KG1 (cell line): Measurements from ENCODE around the gene DOCK3.
"Not testable (repeated sequence)": the region's sequence is repeated elsewhere in the genome, so short reads cannot be mapped to it uniquely, and the experiment has no call there.

Experiments used
- DNase-seq: peaks from one replicate; lab custom pipeline; 2025; lab: John Stamatoyannopoulos, UW

Gene DOCK3

DNA sequence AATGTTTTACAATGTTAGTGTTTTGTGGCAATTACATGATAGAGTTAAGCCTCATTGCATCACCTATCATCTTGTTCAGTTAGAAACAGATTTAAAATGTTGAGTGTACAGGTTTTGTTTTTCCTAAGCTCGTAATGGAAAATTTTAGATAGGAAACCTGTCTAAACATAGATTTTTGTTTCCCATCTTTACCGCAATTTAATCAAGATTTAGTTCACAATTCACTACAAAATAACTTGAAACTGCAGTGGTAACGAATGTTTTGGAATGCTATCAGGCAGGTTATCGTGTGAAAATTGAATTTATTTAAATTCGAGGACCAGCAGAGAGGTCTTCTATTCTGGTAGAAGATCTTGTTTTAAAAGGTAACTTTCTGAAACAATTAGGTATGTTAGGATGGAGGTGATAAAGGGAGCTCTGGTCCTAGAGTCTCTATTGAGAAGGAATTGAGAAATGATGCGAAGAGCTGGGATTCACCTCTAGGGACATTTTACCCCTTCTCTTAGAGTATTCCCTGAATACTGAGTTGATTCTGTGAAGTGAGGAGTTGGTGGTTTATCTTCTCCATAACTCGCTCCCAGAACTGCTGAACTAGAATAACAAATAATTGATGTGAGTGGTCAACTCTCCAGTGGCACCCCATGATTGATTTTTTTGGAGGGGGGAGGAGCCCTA is 1.4 kb downstream of the DOCK3 start:
- no peak for DNase-seq

DNA sequence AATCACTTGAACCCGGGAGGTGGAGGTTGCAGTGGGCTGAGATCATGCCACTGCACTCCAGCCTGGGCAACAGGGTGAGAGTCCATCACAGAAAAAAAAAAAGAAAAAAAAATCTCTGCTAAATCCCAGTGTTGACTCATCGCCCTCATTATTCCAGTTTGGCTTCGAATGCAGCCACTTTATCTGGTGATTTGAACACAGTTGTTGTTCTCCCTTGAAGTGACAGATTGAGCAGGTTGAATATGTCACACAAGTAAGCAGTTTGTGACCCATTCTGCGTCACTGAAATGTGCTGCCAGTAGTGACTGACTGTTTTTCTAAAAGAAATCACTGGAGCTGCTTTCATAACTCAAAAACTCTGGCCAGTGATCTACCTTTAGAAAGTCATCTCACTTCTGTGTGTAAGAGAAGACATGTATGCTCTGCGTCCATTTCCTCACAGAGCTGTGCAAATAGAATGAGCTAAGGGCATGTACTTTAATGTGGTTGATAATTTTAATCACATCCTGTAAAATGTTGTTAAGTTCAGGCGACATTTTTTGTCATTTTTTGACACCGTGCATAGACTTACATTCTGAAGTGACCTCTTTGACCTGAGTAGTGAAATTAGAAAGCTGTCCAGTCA is 12.5 kb downstream of the DOCK3 start:
- DNase-seq, result no peak

GRCh38 chr3:50687916-50688315 is 13.2 kb downstream of the DOCK3 start:
- DNase-seq, result no peak

GRCh38 chr3:50688602-50689001 is 13.9 kb downstream of the DOCK3 start:
- not testable (repeated sequence) for DNase-seq

DNA sequence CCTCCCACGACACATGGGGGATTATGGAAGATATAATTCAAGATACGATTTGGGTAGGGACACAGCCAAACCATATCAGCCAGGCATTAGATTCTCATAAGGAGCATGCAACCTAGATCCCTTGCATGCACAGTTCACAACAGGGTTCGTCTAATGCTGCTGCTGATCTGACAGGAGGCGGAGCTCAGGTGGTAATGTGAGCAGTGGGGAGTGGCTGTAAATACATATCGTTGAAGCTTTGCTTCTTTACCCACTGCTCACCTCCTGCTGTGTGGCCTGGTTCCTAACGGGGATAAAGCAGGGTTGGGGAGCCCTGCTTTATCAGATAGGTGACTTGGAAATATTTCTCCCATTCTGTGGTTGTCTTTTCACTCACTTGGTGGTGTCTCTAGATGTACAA is 14.8 kb downstream of the DOCK3 start:
- DNase-seq, result no peak

GRCh38 chr3:50695031-50695430 is 20.3 kb downstream of the DOCK3 start:
- DNase-seq, result no peak

DNA sequence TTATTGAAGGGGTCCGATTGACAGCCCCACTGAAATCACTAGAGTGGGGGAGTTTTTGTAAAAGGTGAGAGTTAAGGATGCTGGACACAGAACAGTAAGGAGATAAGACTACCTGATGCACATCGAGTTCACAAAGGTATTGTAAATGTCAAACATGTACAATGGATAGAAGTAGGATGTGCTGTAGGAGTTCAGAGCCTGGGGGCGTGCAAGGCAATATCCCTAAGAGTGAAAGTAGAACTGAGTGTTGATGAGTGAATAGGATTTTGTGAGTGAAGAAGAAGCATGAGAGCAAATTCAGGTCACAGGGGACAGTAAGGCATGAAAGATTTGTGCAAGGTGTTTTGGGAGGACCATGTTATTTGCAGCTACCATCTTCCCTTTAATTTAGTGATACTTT is 21.5 kb downstream of the DOCK3 start:
- DNase-seq, result no peak

DNA sequence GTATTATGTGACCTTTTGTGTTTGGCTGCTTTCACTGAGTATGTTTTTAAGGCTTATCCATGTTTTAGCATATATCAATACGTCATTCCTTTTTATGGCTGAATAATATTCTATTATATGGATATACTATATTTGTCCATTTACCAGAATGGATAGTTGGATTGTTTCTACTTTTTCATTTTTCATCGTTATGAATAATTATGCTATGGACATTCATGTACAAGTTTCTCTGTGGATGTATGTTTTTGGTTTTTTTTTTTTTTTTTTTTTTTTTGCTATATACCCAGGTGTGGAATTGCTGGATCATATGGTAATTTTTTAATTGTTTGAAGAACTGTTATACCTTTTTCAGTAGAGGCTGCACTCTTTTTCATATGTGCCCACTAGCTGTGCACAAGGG is 23.5 kb downstream of the DOCK3 start:
- DNase-seq, result no peak

- DNase-seq, result no peak
Observed at GRCh38 chr3:50708620-50709019, 33.9 kb downstream of the DOCK3 start.

- DNase-seq, result no peak
Observed at GRCh38 chr3:50714946-50715345, 40.2 kb downstream of the DOCK3 start.

GRCh38 chr3:50724831-50725230 is 50.1 kb downstream of the DOCK3 start:
- no peak for DNase-seq

- DNase-seq, result no peak
Observed at GRCh38 chr3:50734985-50735384, 60.3 kb downstream of the DOCK3 start.

DNA sequence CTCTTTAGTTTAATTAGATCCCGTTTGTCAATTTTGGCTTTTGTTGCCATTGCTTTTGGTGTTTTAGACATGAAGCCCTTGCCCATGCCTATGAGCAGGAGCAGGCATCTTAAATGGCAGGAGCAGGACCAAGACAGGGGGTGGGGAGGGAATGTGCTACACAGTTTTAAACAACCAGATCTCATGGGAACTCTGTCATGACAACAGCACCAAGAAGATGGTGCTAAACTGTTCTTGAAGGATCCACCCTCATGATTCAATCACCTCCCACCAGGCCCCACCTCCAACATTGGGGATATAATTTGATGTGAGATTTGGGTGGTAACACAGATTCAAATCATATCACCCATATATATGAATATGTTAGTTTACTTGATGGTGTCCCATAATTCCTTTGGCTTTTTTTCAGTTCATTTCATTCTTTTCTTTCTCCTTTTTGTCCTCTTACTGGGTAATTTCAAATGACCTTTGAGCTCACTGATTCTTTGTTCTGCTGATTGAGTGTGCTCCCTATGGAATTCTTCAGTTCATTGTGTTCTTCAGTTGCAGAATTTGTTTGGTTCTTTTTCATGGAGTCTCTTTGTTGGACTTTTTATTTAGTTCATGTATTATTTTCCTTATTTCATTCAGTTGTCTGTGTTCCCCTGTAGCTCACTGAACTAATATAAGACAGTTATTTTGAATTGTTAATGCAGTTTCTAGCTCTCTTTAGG is 62.6 kb downstream of the DOCK3 start:
- DNase-seq, result no peak

GRCh38 chr3:50737906-50738598 is 63.3 kb downstream of the DOCK3 start:
- no peak for DNase-seq

DNA sequence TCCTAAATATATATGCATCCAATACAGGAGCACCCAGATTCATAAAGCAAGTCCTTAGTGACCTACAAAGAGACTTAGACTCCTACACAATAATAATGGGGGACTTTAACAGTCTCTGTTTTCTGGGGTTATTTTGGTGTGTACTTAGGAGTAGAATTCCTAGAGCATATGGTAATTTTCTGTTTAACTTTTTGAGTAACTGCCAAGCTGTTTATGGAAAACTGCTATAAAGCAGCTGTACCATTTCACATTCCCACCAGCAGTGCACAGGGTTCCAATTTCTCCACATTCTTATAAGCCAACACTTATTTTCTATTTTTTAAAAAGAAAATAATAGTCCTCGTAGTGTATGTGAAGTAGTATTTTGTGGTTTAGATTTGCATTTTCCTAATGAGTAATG is 68.9 kb downstream of the DOCK3 start:
- no peak for DNase-seq

DNA sequence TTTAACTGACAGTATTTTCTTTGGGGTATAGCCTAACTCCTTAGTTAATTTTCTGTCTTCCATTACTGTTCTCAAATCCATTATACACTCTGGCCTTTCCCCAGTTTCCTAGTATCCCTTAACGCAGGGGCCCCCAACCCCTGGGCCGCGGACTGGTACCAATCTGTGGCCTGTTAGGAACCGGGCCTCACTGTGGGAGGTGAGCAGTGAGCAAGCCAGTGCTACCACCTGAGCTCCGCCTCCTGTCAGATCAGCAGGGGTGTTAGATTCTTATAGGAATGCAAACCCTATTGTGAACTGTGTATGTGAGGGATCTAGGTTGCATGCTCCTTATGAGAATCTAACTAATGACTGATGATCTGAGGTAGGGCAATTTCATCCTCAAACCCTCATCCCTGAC is 75.1 kb downstream of the DOCK3 start:
- DNase-seq, result no peak

DNA sequence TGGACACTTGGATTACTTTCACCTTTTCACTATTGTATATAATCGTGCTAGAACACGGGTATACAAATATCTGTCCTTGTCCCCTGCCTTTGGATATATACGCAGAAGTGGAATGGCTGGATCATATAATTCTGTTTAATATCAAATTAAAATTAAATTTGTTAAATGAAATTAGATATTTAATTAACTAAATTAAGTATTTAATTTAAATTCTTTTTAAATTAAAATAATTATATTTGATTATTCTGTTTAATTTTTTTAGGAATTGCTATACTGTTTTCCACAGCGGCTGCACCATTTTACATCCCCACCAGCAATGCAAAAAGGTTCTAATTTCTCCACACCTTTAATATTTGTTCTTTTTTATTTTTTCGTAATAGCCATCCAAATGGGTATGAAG is 84.3 kb downstream of the DOCK3 start:
- no peak for DNase-seq

DNA sequence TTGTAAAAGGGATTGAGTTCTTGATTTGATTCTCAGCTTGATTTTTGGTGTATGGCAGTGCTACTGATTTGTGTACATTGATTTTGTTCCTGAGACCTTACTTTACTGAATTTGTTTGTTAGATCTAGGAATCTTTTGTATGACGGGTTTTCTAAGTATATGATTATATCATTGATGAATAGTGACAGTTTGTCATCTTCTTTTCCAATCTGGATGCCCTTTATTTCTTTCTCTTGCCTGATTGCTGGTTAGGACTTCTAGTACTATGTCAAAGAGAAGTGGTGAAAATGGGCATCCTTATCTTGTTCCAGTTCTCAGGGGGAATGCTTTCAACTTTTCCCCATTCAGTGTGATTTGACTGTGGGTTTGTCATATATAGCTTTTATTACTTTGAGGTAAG is 103.0 kb downstream of the DOCK3 start:
- DNase-seq, result no peak

- not testable (repeated sequence) for DNase-seq
Observed at GRCh38 chr3:50781766-50782165, 107.0 kb downstream of the DOCK3 start.

DNA sequence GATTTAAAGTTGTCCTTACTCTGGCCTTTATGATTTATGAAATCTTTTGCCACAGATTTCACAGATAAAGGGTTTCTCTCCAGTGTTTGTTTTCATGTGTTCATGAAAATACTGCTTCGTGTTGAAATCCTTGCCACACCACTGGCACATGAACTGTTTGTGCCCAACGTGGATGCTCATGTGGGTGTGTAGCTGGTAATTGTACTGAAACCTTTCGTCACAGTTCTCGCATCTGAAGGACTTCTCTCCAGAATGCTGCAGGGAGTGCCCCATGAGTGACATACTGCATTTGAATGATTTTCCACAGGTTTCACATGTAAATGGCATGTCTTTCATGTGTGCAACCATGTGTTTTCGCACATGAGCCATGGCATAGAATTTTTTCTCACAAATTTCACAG is 111.9 kb downstream of the DOCK3 start:
- DNase-seq, result no peak

- not testable (repeated sequence) for DNase-seq
Observed at GRCh38 chr3:50790894-50791293, 116.2 kb downstream of the DOCK3 start.

- no peak for DNase-seq
Observed at GRCh38 chr3:50792568-50792967, 117.8 kb downstream of the DOCK3 start.

DNA sequence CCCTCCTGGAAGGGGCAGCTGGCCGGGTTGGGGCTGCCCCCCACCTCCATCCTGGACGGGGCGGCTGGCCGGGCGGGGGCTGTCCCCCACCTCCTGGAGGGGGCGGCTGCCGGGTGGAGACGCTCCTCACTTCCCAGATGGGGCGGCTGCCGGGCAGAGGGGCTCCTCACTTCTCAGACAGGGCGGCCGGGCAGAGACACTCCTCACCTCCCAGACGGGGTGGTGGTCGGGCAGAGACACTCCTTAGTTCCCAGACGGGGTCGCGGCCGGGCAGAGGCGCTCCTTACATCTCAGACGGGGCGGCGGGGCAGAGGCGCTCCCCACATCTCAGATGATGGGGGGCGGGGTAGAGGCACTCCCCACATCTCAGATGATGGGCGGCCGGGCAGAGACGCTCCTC is 129.1 kb downstream of the DOCK3 start:
- DNase-seq, result not testable (repeated sequence)
